ENCODE measurements around the gene IER5. TPM values are rescaled to one million over a fixed set of nuclear protein-coding genes. Genes with fewer than 3 reads are reported as not detected.

The IER5 gene
- total and polyA plus RNA-seq, 2 of the 13 experiments (the other 11 are each of a cell fraction or from before 2014, with no cell fraction given) = 2.5 to 3.5 TPM

GRCh38 chr1:181089676-181090544, 1.4 kb downstream of the IER5 start (continued):
- TF ChIP-seq ZBTB33 (CRISPR knock-in tag; IDR thresholded peaks at IDR 0.05) = no peak
- no peak for TF ChIP-seq TRIM22 (IDR thresholded peaks at IDR 0.05)
- TF ChIP-seq ZNF367 (CRISPR knock-in tag; IDR thresholded peaks at IDR 0.05; ENCODE audit: borderline replicate concordance) = no peak
- TF ChIP-seq ZSCAN21 (CRISPR knock-in tag; IDR thresholded peaks at IDR 0.05; ENCODE audit: borderline replicate concordance) = no peak
- TF ChIP-seq ZNF253 (CRISPR knock-in tag; IDR thresholded peaks at IDR 0.05; ENCODE audit: borderline replicate concordance) = no peak
- TF ChIP-seq SP5 (CRISPR knock-in tag; IDR thresholded peaks at IDR 0.05; ENCODE audit: borderline replicate concordance, low read depth) = peak; percentile 66; the same call in 1 of the 2 replicates
- no peak for TF ChIP-seq CTCF (CRISPR knock-in tag; IDR thresholded peaks at IDR 0.05)
- TF ChIP-seq AGO2 (optimal IDR thresholded peaks at IDR 0.05; ENCODE audit: low read depth, low read length) = no peak
- TF ChIP-seq MTF1 (CRISPR knock-in tag; IDR thresholded peaks at IDR 0.05) = no peak
- TF ChIP-seq THAP8 (CRISPR knock-in tag; IDR thresholded peaks at IDR 0.05; ENCODE audit: borderline replicate concordance) = no peak
- no peak for TF ChIP-seq U2AF2 (IDR thresholded peaks at IDR 0.05; ENCODE audit: low read depth, low read length)
- TF ChIP-seq POLR2AphosphoS2 (IDR thresholded peaks at IDR 0.05; ENCODE audit: low read depth, low read length) = no peak
- no peak for TF ChIP-seq NFYB (CRISPR knock-in tag; IDR thresholded peaks at IDR 0.05)
- TF ChIP-seq NAIF1 (CRISPR knock-in tag; IDR thresholded peaks at IDR 0.05; ENCODE audit: borderline replicate concordance) = no peak
- no peak for TF ChIP-seq DRAP1 (CRISPR knock-in tag; IDR thresholded peaks at IDR 0.05)
- no peak for TF ChIP-seq GATA4 (IDR thresholded peaks at IDR 0.05; ENCODE audit: borderline replicate concordance, low read depth)
- TF ChIP-seq, protein P1, sequence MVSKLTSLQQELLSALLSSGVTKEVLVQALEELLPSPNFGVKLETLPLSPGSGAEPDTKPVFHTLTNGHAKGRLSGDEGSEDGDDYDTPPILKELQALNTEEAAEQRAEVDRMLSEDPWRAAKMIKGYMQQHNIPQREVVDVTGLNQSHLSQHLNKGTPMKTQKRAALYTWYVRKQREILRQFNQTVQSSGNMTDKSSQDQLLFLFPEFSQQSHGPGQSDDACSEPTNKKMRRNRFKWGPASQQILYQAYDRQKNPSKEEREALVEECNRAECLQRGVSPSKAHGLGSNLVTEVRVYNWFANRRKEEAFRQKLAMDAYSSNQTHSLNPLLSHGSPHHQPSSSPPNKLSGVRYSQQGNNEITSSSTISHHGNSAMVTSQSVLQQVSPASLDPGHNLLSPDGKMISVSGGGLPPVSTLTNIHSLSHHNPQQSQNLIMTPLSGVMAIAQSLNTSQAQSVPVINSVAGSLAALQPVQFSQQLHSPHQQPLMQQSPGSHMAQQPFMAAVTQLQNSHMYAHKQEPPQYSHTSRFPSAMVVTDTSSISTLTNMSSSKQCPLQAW (CRISPR knock-in tag; IDR thresholded peaks at IDR 0.05) = 0 out of 2 replicates have a peak, but pooled peaks have one; percentile 29
- TF ChIP-seq, protein P2, sequence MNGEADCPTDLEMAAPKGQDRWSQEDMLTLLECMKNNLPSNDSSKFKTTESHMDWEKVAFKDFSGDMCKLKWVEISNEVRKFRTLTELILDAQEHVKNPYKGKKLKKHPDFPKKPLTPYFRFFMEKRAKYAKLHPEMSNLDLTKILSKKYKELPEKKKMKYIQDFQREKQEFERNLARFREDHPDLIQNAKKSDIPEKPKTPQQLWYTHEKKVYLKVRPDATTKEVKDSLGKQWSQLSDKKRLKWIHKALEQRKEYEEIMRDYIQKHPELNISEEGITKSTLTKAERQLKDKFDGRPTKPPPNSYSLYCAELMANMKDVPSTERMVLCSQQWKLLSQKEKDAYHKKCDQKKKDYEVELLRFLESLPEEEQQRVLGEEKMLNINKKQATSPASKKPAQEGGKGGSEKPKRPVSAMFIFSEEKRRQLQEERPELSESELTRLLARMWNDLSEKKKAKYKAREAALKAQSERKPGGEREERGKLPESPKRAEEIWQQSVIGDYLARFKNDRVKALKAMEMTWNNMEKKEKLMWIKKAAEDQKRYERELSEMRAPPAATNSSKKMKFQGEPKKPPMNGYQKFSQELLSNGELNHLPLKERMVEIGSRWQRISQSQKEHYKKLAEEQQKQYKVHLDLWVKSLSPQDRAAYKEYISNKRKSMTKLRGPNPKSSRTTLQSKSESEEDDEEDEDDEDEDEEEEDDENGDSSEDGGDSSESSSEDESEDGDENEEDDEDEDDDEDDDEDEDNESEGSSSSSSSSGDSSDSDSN (CRISPR knock-in tag; IDR thresholded peaks at IDR 0.05) = peak; percentile 79
